ENCODE measurements around the gene PTPN9.
"Not testable (repeated sequence)": the region's sequence is repeated elsewhere in the genome, so short reads cannot be mapped to it uniquely, and the experiment has no call there.

The PTPN9 gene

DNA sequence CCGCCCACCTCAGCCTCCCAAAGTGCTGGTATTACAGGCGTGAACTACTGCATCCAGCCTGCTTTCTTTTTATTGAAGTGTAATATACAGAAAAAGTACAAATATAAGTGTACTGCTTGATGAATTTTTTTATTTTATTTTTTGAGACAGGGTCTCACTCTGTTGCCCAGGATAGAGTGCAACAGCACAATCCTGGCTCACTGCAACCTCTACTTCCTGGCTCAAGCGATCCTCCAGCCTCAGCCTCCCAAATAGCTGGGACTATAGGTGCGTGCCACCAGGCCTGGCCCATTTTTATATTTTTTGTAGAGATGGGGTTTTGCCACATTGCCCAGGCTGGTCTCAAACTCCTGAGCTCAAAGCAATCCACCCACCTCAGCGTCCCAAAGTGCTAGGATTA, 3.8 kb upstream of the PTPN9 start:
- DNase-seq (ENCODE audit: low spot score), result not testable (repeated sequence)

DNA sequence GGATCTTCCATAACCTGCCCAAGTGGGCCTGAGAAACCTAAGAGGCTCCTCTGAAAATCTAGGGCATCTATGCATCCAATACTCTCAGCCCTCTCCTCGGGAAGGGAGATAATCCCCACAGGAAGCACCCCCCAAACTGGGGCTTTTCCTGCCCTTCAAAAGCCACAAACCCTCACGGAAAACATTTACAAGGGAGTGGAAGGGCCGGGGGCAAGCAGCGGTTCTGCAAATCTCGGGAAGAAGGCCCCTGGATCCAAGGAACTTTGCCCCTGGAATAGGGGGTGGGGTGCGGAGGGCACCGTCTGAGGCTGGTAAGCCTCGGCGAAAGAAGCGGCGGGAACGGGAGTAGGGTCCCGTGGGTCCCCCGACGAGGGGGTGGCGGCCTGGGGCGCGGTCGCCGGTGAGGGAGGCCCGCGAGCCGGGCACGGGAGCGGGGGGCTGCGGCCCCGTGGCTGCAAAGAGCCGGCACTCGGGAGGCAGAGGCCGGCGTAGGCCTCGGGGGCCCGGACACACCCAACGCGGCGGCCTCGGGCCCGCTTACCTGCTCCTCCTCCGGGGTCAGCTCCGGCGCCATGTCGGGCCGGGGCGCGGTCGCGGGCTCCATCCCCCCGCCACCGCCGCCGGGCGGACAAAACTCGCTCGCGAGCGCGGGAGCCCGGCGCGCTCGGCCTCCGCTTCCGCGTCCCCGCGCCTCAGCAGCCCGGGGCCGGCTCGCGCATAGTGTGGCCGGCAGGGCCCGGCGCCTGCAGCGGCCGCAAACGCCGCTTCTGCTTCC, 755 bp downstream of the PTPN9 start:
- peak; percentile 70 for DNase-seq (ENCODE audit: low spot score)

DNA sequence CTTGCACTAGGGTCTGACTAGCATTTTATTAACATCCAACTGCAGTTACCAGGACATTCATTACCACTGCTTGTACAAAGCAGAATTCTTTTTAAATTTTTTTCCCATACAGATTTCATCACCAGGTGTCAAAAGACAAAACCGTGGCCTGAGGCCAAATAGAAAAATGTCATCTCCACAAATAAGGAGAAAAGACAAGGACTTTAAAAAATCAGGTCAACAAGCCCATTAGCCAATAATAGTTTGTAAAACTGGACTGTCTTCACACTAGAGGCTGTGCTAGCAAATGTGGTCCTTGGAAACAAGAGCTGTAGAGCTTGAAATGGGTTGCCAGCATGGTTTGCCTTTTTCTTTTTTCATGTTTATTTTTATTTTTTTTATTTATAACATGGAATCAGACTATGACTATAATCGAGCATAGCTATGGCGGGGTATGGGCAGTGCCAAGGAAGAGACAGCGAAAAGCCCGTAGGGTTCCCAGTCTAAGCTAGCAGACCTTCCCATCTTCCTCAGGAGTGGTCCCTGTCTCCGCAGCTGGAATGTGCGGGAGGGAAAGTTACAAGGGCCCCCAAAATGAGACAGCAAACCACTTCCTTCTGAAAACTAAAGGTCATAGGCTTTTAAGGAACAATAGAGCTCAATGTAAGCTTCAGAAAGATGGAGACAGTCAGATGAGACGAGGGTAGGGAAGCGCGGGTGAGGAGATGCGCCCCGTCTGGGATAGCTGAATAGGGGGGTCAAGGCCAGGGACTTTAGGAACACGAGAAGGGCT, 1.5 kb downstream of the PTPN9 start:
- peak; percentile 27 for DNase-seq (ENCODE audit: low spot score)

DNA sequence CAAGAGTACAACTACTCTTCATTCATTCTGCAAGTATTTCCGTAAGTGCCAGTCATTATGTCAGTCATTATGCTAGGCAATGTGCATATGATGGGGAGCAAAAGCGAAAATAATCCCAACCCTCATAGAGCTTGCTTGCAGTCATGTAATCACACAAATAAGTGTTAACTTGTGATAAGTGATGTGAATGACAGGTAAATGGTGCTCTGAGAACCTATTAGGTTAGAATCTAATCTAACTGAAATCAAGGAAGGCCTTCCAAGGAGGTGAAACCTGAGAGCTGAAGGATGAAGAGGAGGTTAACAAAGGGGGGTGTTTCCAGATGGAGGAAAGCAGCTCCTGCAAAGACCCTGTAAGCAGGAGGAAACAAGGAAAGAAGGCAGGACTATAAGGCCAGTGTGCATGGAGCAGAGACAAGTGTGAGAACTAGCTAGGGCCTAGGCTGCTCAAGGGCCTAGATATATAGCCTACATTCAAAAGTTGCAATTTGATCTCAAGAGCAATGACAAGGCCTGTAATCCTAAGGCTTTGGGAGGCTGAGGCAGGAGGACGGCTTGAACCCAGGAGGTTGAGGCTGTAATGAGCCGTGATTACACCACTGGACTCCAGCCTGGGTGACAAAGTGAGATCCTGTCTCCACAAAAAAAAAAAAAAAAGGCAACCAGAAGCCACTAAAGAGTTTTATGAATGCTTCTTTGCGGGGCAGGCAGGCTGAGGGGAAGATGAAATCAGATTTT, 5.3 kb downstream of the PTPN9 start:
- no peak for DNase-seq (ENCODE audit: low spot score)

DNA sequence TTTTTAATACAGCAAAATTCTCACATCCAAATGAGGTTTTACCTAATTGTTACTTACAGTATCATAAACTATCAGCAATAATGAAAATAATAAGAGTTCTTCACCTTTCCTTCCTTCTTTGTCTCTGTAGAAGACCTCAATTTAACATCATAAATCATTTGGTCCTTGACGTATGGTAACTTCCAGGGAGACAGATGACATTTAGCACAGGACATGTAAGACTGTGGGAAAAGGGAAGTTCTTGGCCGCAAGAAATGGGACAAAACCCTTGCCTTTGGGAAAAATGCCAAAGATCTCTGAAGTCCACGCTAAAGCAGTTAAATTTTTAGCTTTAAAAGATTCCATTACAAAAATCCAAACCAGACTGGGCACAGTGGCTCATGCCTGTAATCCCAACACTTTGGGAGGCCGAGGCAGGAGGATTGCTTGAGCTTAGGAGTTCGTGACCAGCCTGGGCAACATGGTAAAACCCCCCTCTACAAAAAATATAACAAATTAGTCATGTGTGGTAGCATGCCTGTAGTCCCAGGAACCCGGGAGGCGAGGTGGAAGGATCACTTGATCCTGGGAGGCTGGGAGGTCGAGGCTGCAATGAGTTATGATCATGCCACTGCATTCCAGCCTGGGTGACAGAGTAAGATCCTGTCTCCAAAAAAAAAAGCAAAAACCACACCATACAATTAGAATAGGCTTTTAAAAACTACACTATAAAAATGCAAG, 8.8 kb downstream of the PTPN9 start:
- DNase-seq (ENCODE audit: low spot score), result no peak

DNA sequence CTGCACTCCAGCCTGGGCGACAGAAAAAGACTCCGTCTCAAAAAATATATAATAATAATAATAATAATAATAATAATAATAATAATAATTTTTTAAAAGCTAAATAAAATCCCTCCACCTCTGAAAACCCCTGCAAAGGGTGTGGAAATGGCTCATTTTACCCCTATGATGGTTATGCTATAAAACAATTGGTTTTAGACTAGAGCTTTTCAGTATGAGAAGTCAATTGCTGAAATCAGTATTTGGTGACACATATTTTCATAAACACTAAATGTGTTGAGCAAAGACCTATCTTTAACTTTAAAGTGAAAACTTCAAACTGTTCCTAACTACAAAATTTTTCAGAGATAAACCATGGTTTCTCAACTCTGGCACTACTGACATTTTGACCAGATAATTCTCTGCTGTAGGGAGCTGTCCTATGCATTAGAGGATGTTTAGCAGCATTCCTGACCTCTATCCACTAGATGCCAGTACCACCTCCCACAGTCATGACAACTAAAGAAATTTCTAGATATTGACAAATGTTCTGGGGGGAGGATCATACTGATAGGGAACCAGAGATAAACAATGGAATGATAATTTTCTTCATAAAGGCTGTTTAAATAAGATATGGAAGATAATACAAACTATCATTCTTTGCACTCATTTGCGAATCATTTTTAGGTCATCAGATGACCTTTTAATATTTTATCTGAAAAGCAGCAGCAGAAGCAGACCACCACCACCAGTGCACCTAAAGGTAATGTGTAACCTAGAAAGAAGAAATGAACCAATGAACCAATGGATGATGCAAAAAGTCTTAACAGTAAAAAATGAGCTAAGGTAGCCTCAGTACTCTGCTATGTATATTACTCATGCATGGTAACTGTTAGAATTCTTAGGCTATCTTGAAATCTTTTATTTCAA, 13.8 kb downstream of the PTPN9 start:
- DNase-seq (ENCODE audit: low spot score), result peak; percentile 39

DNA sequence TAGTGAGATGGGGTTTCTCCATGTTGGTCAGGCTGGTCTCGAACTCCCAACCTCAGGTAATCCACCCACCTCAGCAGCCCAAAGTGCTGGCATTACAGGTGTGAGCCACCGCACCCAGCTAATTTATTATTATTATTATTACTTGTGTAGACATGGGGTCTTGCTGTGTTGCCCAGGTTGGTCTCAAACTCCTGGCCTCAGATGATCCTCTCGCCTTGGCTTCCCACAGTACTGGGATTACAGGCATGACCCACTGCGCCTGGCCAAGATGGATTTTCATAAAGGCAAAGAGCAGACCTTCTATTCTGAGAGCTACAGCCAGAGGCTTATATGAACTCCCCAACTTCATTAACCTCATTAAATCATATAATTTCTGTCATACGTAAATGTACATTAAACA, 17.2 kb downstream of the PTPN9 start:
- no peak for DNase-seq (ENCODE audit: low spot score)

DNA sequence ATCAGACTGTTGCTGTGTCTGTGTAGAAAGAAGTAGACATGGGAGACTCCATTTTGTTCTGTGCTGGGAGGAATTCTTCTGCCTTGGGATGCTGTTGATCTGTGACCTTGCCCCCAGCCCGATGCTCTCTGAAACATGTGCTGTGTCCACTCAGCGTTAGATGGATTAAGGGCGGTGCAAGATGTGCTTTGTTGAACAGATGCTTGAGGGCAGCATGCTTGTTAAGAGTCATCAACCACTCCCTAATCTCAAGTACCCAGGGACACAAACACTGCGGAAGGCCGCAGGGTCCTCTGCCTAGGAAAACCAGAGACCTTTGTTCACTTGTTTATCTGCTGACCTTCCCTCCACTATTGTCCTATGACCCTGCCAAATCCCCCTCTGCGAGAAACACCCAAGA, 19.8 kb downstream of the PTPN9 start:
- DNase-seq (ENCODE audit: low spot score), result not testable (repeated sequence)

DNA sequence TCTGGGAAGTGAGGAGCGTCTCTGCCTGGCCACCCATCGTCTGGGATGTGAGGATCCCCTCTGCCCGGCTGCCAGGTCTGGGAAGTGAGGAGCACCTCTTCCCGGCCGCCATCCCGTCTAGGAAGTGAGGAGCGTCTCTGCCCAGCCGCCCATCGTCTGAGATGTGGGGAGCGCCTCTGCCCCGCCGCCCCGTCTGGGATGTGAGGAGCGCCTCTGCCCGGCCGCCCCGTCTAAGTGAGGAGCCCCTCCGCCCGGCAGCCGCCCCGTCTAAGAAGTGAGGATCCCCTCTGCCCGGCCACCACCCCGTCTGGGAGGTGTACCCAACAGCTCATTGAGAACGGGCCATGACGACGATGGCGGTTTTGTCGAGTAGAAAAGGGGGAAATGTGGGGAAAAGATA, 20.2 kb downstream of the PTPN9 start:
- not testable (repeated sequence) for DNase-seq (ENCODE audit: low spot score)

DNA sequence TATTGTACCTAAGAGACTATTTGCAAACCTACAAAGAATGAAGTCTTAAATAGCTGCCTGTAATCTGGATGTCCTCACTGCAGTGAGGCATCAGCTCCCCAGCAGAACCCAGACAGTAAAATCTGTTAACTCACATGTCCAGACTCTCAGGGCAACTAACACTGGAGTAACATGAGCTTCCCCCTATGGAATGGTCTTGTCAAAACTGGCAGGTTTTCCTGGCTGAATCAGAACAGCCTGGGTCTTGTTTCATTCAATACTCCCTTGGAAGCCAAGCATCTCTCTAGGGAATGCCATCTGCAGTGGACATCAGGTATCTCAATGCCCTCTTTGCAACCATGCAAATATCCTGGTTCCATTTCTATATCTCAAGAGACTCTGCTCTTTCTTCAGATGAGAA, 24.4 kb downstream of the PTPN9 start:
- DNase-seq (ENCODE audit: low spot score), result peak; percentile 48

DNA sequence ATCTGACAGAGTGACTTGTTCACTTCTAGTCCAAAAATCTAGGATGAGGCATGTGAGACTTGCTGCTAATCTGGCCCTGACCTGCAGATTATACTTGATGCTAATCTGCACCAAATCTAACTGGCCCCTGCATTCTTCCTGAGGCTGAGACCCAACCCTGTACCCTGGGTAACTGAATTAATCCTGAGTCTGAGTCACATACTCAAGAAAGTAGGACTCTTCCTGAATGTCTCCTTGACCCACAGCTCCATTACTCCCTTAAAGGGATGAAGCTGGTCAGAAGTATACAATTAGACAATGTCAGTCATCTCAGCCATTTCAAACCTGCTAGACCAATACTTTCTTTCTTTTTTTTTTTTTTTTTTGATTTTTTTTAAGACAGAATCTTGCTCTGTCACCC, 25.5 kb downstream of the PTPN9 start:
- DNase-seq (ENCODE audit: low spot score), result no peak

DNA sequence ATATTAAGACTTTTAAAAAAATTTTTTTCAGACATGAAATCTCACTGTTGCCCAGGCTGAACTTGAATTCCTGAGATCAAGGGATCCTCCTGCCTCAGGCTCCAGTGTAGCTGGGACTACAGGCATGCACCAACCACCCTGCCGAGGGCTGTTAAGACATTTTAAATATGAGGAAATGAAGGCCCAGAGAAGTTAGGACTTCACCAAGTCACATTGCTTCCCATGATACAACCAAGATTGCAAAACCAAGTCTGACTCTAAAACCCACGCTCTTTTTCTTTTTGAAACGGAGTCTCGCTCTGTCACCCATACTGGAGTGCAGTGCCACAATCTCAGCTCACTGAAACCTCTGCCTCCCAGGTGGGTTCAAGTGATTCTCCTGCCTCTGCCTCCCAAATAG, 28.0 kb downstream of the PTPN9 start:
- DNase-seq (ENCODE audit: low spot score), result no peak

DNA sequence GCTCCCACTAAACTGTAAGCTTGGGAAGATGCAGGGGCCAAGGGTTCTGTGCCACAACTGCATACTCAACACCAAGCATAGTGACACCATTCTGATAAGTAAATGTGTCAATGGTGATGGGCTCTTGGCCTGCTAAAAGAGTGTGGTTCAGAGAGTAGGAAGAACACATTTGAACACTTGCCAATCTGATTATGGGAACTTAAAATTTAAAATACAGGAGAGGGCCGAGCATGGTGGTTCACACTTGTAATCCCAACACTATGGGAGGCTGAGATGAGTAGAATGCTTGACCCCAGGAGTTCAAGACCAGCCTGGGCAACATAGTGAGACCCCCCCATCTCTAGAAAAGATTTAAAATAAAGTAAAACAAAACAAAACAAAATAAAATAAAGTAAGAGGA, 34.1 kb downstream of the PTPN9 start:
- DNase-seq (ENCODE audit: low spot score), result no peak

DNA sequence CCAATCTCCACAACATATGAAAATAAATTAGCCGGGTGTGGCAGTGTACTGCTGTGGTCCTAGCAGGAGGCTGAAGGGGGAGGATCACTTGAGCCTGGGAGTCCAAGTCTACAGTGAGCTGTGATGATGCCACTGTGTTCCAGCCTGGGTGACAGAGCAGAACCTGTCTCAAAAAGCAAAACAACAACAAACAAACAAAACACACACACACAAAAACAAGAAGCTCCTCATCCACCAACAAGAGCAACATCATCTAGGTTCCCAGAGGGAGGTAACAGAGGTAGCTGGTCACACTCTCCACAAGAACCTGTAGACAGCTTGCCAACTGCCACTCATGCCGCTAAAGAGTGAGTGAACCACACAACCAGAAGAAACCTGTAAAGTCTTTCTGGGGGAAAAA, 34.8 kb downstream of the PTPN9 start:
- no peak for DNase-seq (ENCODE audit: low spot score)

DNA sequence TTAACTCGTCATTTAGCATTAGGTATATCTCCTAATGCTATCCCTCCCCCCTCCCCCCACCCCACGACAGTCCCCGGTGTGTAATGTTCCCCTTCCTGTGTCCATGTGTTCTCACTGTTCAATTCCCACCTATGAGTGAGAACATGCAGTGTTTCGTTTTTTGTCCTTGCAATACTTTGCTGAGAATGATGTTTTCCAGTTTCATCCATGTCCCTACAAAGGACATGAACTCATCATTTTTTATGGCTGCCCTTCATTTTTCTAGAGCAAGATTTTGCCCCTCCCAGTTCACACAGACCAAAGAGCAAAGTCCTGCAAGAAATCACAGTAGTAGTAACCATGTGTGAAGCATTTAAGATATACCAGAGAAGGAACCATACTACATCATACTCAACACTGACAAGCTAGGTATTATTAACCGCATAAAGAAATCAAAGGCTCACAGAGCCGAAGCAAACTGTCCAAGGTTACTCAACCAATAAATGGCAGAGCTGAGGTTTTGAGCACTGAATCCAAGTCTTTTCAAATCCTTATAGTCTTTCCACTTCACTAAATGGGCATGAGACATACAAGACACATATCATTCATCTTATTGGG, 36.1 kb downstream of the PTPN9 start:
- not testable (repeated sequence) for DNase-seq (ENCODE audit: low spot score)

DNA sequence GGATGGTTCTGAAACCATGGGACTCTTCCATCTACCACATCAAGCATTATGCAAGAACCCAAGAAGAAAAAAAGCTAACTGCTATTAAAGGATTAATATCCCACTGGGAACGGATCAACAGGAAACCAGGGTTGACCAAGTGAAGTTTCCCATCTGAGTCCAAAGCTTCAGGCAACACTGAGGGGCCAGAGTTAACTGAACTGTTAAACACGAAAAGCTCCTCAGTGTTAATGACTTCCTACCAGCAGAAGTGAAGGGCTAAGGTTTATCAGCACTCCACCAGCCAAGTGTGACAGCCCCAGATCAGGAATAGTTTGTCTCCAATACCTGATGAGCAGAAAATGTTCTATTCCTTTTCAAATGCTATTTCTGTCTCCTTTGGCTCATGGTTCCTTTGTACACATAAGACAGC, 36.7 kb downstream of the PTPN9 start:
- DNase-seq (ENCODE audit: low spot score), result no peak

DNA sequence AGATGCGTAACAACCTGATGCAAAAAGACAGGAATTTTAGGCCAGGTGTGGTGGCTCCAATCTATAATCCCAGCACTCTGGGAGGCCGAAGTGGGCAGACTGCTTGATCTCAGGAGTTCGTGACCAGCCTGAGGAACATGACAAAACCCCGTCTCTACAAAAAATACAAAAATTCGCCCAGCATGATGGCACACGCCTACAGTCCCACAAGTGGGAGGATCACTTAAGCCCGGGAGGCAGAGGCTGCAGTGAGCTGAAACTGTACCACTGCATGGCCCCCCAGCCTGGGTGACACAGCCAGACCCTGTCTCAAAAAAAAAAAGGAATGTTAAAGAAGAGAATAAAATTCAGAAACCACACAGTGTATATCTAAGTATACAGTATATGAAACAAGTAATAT, 40.7 kb downstream of the PTPN9 start:
- no peak for DNase-seq (ENCODE audit: low spot score)

DNA sequence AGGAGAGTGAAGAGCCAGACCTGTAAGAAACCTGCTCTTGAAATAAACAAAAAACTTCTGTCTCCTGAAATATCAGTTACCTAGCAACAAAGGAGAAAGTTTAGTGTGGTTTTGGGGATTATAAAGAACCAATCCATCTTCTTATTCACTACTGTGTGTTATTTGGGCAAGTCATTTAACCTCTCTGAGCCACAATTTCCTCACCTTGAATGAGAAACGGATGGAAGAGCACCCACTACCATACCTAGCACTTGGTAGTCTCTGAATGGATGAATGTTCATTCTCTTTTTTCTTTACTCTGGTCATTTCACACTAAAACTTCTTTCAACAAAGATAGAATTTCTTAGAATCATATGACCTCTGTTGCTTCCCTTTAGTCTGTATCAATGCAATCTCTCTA, 45.2 kb downstream of the PTPN9 start:
- no peak for DNase-seq (ENCODE audit: low spot score)

DNA sequence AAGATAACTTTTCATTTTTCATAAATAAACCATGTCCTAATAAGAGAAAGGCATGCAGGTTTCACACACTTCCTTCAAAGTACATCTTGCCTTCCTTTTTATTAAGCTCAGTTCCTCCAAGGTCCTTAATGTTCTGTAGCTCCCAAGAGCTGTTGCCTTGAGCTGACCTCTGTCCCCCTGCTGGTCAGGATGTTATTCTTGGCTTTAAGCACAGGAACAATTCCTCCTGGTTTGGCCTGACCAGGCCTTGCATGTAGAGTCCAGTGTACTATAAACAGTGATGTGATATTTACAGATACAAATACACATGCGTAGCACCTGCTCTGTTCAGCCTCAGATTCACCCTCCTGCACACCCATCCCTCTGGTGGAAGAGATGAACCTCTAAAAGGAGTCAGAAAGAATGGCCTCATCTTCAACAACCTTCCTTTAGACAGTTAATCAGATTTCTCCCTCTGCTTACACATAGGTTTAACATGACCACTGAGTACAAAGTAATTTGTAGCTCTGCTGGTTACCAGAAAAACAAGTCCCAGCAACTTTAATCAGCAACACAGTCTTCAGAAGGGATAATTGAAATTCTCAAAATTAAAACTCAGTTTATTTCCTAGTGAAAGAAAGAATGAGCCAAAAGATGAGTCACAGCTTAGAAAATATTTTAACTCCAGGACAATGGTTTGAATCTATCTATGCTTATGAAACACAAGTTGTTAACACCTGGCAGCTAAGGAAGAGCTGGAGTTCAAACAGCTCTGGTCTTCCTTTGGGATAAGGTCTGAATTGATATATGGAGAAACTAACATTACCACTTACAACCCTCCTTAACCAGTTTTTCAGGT, 46.5 kb downstream of the PTPN9 start:
- peak; percentile 24 for DNase-seq (ENCODE audit: low spot score)

DNA sequence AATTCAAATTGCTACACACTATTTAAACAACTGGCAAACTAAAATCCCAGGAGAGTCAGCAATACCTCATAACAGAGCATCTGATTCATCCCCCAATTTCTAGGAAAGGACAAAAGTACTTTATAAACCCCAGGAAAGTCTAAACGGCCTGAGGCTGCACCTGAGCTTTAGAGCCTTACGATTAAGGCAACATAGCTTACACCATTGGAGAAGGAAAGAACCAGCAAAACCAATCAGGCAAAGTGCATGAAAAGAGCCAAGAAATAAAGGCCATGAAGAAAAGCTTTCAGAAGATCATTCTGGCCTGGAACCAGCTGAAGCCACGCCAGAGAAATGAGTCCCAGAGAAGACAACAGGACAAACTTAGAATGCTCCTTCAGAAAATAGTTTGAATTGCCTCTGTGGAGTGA, 48.1 kb downstream of the PTPN9 start:
- peak; percentile 29 for DNase-seq (ENCODE audit: low spot score)

Data from GM03348 (cell line).